Activated CD4-positive, CD25-positive, alpha-beta regulatory T cell treated with anti-CD3 and anti-CD28 coated beads, Interleukin-2, amount 50 U/mL, for 16 hours (primary cell): ENCODE measurements around the gene EPB41L1.

Experiments used
- DNase-seq: peaks from one replicate; pipeline ENCODE4 v3.0.0-alpha.2; 2020; ENCODE audit warnings: low read depth, low spot score

Gene EPB41L1

GRCh38 chr20:36154700-36155628, at the start of gene EPB41L1:
EPB41L1 (plus strand) TSS chr20:36154740; CDS start chr20:36173778, 19,038 bp downstream.
- DNase-seq = no peak

- DNase-seq = no peak
These were observed 49.7 kb upstream of the EPB41L1 start for GRCh38 chr20:36104856-36105255.

- DNase-seq = no peak
These were observed 48.8 kb upstream of the EPB41L1 start for GRCh38 chr20:36105711-36106226.

GRCh38 chr20:36106606-36107005, 47.9 kb upstream of the EPB41L1 start:
- no peak for DNase-seq

GRCh38 chr20:36107881-36108280, 46.7 kb upstream of the EPB41L1 start:
- DNase-seq = no peak

GRCh38 chr20:36109251-36109947, 45.1 kb upstream of the EPB41L1 start:
- no peak for DNase-seq

GRCh38 chr20:36110994-36111393, 43.5 kb upstream of the EPB41L1 start:
- DNase-seq = no peak

GRCh38 chr20:36112112-36112511, 42.4 kb upstream of the EPB41L1 start:
- no peak for DNase-seq

GRCh38 chr20:36113036-36113435, 41.5 kb upstream of the EPB41L1 start:
- no peak for DNase-seq

GRCh38 chr20:36113566-36114250, 40.8 kb upstream of the EPB41L1 start:
- DNase-seq = no peak

- no peak for DNase-seq
These were observed 39.8 kb upstream of the EPB41L1 start for GRCh38 chr20:36114707-36115106.

- no peak for DNase-seq
These were observed 38.6 kb upstream of the EPB41L1 start for GRCh38 chr20:36115925-36116324.

GRCh38 chr20:36116807-36117441, 37.6 kb upstream of the EPB41L1 start:
- DNase-seq = no peak

- DNase-seq = no peak
These were observed 36.9 kb upstream of the EPB41L1 start for GRCh38 chr20:36117638-36118037.

- no peak for DNase-seq
These were observed 36.2 kb upstream of the EPB41L1 start for GRCh38 chr20:36118371-36118770.

- DNase-seq = no peak
These were observed 35.0 kb upstream of the EPB41L1 start for GRCh38 chr20:36119537-36119936.

- no peak for DNase-seq
These were observed 34.3 kb upstream of the EPB41L1 start for GRCh38 chr20:36120241-36120640.

- no peak for DNase-seq
These were observed 33.5 kb upstream of the EPB41L1 start for GRCh38 chr20:36120991-36121390.

GRCh38 chr20:36121981-36122930, 32.3 kb upstream of the EPB41L1 start:
- DNase-seq = no peak

- DNase-seq = no peak
These were observed 31.6 kb upstream of the EPB41L1 start for GRCh38 chr20:36122931-36123288.
